Measurements from ENCODE around the gene TXNDC5.

DNA sequence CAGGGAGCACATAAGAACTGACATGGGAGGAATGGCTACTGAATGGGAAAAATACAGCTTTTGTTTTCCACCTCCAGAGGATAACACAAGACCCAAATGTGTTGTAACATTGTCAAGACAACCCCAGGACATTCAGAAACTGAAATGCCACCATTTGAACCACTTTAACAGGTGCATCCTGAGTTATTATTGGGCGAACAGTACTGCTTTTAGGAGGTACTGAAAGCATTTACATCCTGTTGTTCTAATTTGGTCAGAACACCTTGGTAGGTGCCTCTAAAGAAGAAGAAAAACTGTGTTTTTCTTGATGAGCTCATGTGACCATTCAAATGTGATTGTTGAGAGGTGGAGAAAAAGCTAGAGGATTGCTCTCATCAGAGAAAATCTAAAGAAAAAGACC is 6.4 kb upstream of the TXNDC5 start:
- TF ChIP-seq, protein P1, sequence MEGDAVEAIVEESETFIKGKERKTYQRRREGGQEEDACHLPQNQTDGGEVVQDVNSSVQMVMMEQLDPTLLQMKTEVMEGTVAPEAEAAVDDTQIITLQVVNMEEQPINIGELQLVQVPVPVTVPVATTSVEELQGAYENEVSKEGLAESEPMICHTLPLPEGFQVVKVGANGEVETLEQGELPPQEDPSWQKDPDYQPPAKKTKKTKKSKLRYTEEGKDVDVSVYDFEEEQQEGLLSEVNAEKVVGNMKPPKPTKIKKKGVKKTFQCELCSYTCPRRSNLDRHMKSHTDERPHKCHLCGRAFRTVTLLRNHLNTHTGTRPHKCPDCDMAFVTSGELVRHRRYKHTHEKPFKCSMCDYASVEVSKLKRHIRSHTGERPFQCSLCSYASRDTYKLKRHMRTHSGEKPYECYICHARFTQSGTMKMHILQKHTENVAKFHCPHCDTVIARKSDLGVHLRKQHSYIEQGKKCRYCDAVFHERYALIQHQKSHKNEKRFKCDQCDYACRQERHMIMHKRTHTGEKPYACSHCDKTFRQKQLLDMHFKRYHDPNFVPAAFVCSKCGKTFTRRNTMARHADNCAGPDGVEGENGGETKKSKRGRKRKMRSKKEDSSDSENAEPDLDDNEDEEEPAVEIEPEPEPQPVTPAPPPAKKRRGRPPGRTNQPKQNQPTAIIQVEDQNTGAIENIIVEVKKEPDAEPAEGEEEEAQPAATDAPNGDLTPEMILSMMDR (IDR thresholded peaks at IDR 0.05; ENCODE audit: low read length) = no peak
- TF ChIP-seq EZH2 (IDR thresholded peaks at IDR 0.05; ENCODE audit: borderline replicate concordance, low read length) = no peak

All from OCI-LY1 (cell line).